Duodenal mucosa (tissue), 2 donors: ENCODE data around the gene AKT1.
"Not testable (repeated sequence)": the region's sequence is repeated elsewhere in the genome, so short reads cannot be mapped to it uniquely, and the experiment has no call there.

Experiments
- H3K27ac ChIP-seq: one replicate; pipeline ENCODE4 v1.7.0; 2013; ENCODE audit warnings: low read depth, low read length
- H3K27me3 ChIP-seq, 2 donors: one replicate each; pipeline ENCODE4 v1.7.0; 2013; ENCODE audit warnings: low read length in 2 of 2, control low read depth in 1 of 2; ENCODE audit not compliant: insufficient read depth in 2 of 2, control insufficient read depth in 1 of 2
- H3K36me3 ChIP-seq, 2 donors: one replicate each; pipeline ENCODE4 v1.7.0; 2013; ENCODE audit warnings: low read length in 2 of 2, control low read depth in 1 of 2; ENCODE audit not compliant: insufficient read depth in 2 of 2, control insufficient read depth in 1 of 2
- H3K4me1 ChIP-seq, 2 donors: one replicate each; pipeline ENCODE4 v1.7.0; 2013; ENCODE audit warnings: low read length in 2 of 2, control low read depth in 1 of 2; ENCODE audit not compliant: insufficient read depth in 2 of 2, control insufficient read depth in 1 of 2
- H3K4me3 ChIP-seq, 2 donors: one replicate each; pipeline ENCODE4 v1.7.0; 2013; ENCODE audit warnings: low read length in 2 of 2, low read depth in 1 of 2
- H3K9ac ChIP-seq, 2 donors: one replicate each; pipeline ENCODE4 v1.7.0; 2013; ENCODE audit warnings: low read length in 2 of 2, low read depth in 1 of 2
- H3K9me3 ChIP-seq, 2 donors: one replicate each; pipeline ENCODE4 v1.7.0; 2013; ENCODE audit warnings: low read length in 2 of 2, control low read depth in 1 of 2; ENCODE audit not compliant: control insufficient read depth in 1 of 2

Gene AKT1

GRCh38 chr14:104730487-104730886 lies 65.1 kb downstream of the AKT1 start:
- Histone ChIP-seq H3K27ac (no peak overlapping the region), H3K36me3 (no peaks in the 10 kb centered on the region), H3K9ac (no peak overlapping the region), H3K4me3 (no peak overlapping the region), H3K9me3 (no peaks in the 10 kb centered on the region), H3K4me1 (peaks cover 17 to 27% of the 10 kb centered on the region in 2 donors), H3K27me3 (no peaks in the 10 kb centered on the region)

- no peak overlapping the region for H3K27ac ChIP-seq
- no peaks in the 10 kb centered on the region for H3K36me3 ChIP-seq
- H3K4me1 ChIP-seq, result peaks cover 21 to 27% of the 10 kb centered on the region in 2 donors
- H3K9ac ChIP-seq, result no peak overlapping the region
- no peak overlapping the region for H3K4me3 ChIP-seq
- no peaks in the 10 kb centered on the region for H3K9me3 ChIP-seq
- no peaks in the 10 kb centered on the region for H3K27me3 ChIP-seq
Measured at GRCh38 chr14:104729835-104730181, 65.7 kb downstream of the AKT1 start.

- H3K9me3 ChIP-seq, H3K27ac ChIP-seq, H3K27me3 ChIP-seq, H3K9ac ChIP-seq, H3K4me3 ChIP-seq, H3K36me3 ChIP-seq: not testable (repeated sequence)
- peaks cover 25 to 29% of the 10 kb centered on the region in 2 donors for H3K4me1 ChIP-seq
Measured at GRCh38 chr14:104729176-104729834, 66.2 kb downstream of the AKT1 start.

- Histone ChIP-seq H3K36me3 (no peaks in the 10 kb centered on the region), H3K27me3 (no peaks in the 10 kb centered on the region), H3K4me3 (no peak overlapping the region), H3K9ac (no peak overlapping the region), H3K27ac (no peak overlapping the region), H3K4me1 (peaks cover 25 to 28% of the 10 kb centered on the region in 2 donors), H3K9me3 (no peaks in the 10 kb centered on the region)
Measured at GRCh38 chr14:104728631-104729030, 66.9 kb downstream of the AKT1 start.

GRCh38 chr14:104726600-104727451 lies 68.7 kb downstream of the AKT1 start:
- Histone ChIP-seq H3K27ac (no peak overlapping the region), H3K4me3 (no peak overlapping the region)

GRCh38 chr14:104725772-104726548 lies 69.6 kb downstream of the AKT1 start:
- H3K27ac ChIP-seq, result no peak overlapping the region
- H3K4me1 ChIP-seq, result peaks cover 16 to 22% of the 10 kb centered on the region in 2 donors
- no peak overlapping the region for H3K9ac ChIP-seq
- H3K36me3 ChIP-seq, result peaks cover 0 to 7% of the 10 kb centered on the region in 2 donors
- H3K9me3 ChIP-seq, result no peaks in the 10 kb centered on the region
- no peak overlapping the region for H3K4me3 ChIP-seq
- H3K27me3 ChIP-seq, result no peaks in the 10 kb centered on the region

More at GRCh38 chr14:104726600-104727451, 68.7 kb downstream of the AKT1 start:
- Histone ChIP-seq H3K36me3 (peaks cover 0 to under 1% of the 10 kb centered on the region in 2 donors), H3K9ac (no peak overlapping the region), H3K9me3 (no peaks in the 10 kb centered on the region), H3K27me3 (no peaks in the 10 kb centered on the region), H3K4me1 (peaks cover 16 to 22% of the 10 kb centered on the region in 2 donors)

- H3K36me3 ChIP-seq, result peaks cover 0 to 8% of the 10 kb centered on the region in 2 donors
- H3K4me1 ChIP-seq, result peaks cover 16 to 22% of the 10 kb centered on the region in 2 donors
- H3K4me3 ChIP-seq, result peak overlapping the region; percentile 66 to 82
- H3K9ac ChIP-seq, result peak overlapping the region; percentile 47 to 68
- no peaks in the 10 kb centered on the region for H3K9me3 ChIP-seq
- no peak overlapping the region for H3K27ac ChIP-seq
- no peaks in the 10 kb centered on the region for H3K27me3 ChIP-seq
Measured at GRCh38 chr14:104724981-104725771, 70.4 kb downstream of the AKT1 start.

- no peaks in the 10 kb centered on the region for H3K9me3 ChIP-seq
- H3K9ac ChIP-seq, result peak overlapping the region; percentile 47 to 68
- no peak overlapping the region for H3K27ac ChIP-seq
- no peaks in the 10 kb centered on the region for H3K27me3 ChIP-seq
- H3K4me1 ChIP-seq, result peaks cover 16 to 22% of the 10 kb centered on the region in 2 donors
- H3K36me3 ChIP-seq, result peaks cover 0 to 14% of the 10 kb centered on the region in 2 donors
- peak overlapping the region; percentile 66 to 82 for H3K4me3 ChIP-seq
Measured at GRCh38 chr14:104724407-104724980, 71.1 kb downstream of the AKT1 start.

GRCh38 chr14:104723651-104724406 lies 71.7 kb downstream of the AKT1 start, which contains the start of gene ADSS1:
Gene ADSS1, plus strand, starts transcription at chr14:104724229. Its CDS starts 42 bp downstream, at chr14:104724271.
- peak within 1 kb of the TSS; percentile 66 to 68 for H3K9ac ChIP-seq
- no peaks in the 10 kb centered on the region for H3K9me3 ChIP-seq
- peak within 1 kb of the TSS; percentile 36 for H3K27ac ChIP-seq
- H3K4me3 ChIP-seq, result peak within 1 kb of the TSS; percentile 79 to 82
- H3K36me3 ChIP-seq, result peaks cover 0 to 20% of the 10 kb centered on the region in 2 donors
- peaks cover 16 to 22% of the 10 kb centered on the region in 2 donors for H3K4me1 ChIP-seq
- no peaks in the 10 kb centered on the region for H3K27me3 ChIP-seq
